IMR-90 (cell line): Measurements from ENCODE around the gene RAB3IL1. TPM values are rescaled to one million over a fixed set of nuclear protein-coding genes. Genes with fewer than 3 reads are reported as not detected.
"Not testable (repeated sequence)": the region's sequence is repeated elsewhere in the genome, so short reads cannot be mapped to it uniquely, and the experiment has no call there.

Experiments used
- ATAC-seq: fragments of 200-7000 bp; cut with Tn5 transposase; 2 replicates; pipeline ENCODE4 v1.9.1; 2020; ENCODE audit warnings: low read depth, mild to moderate bottlenecking, moderate library complexity
- BruUV-seq: library from RNA; stranded (reverse); fragments of 400-500 nt; replicated peaks from 2 replicates; lab custom pipeline; 2021; lab: Mats Ljungman, UMichigan
- CTCF ChIA-PET: fragments of 300-600 bp; formaldehyde crosslinking; extraction: SDS; loops from one replicate; lab custom pipeline; 2021; ENCODE audit warnings: antibody characterized with exemption; lab: Yijun Ruan, JAX
- POLR2A ChIA-PET: fragments of 300-600 bp; sonication (Branson Sonifier 250); formaldehyde crosslinking; loops from one replicate; lab custom pipeline; 2022; ENCODE audit warnings: antibody characterized with exemption; ENCODE audit not compliant: unreplicated experiment; lab: Charles Lee
- DNase-seq: peaks from one replicate; pipeline ENCODE4 v3.0.0; 2013
- H2AFZ ChIP-seq: replicated peaks from 2 replicates; pipeline ENCODE3; 2013; ENCODE audit warnings: low read length, mild to moderate bottlenecking; ENCODE audit not compliant: poor library complexity
- H2AK5ac ChIP-seq: 2 replicates; pipeline ENCODE4 v1.6.1; 2013; ENCODE audit warnings: low read depth, low read length, inconsistent platforms
- H2AK9ac ChIP-seq: replicated peaks from 2 replicates; pipeline ENCODE3; 2013; ENCODE audit warnings: mild to moderate bottlenecking, low read depth, low read length, moderate library complexity; ENCODE audit not compliant: poor library complexity
- H2BK120ac ChIP-seq: 2 replicates; pipeline ENCODE4 v1.6.1; 2013; ENCODE audit warnings: low read depth, low read length, inconsistent platforms
- H2BK15ac ChIP-seq: 3 replicates; pipeline ENCODE4 v1.6.1; 2013; ENCODE audit warnings: low read depth, low read length, inconsistent platforms
- H2BK20ac ChIP-seq: 2 replicates; pipeline ENCODE4 v1.6.1; 2013; ENCODE audit warnings: low read depth, mild to moderate bottlenecking, inconsistent platforms, low read length, moderate library complexity
- H2BK5ac ChIP-seq: 2 replicates; pipeline ENCODE4 v1.6.1; 2013; ENCODE audit warnings: mild to moderate bottlenecking, low read depth, low read length, inconsistent platforms; ENCODE audit not compliant: poor library complexity, severe bottlenecking
- H3K14ac ChIP-seq: replicated peaks from 2 replicates; pipeline ENCODE4 v1.6.1; 2013; ENCODE audit warnings: low read depth, low read length, inconsistent platforms
- H3K18ac ChIP-seq: 2 replicates; pipeline ENCODE4 v1.6.1; 2013; ENCODE audit warnings: low read depth, low read length, control low read depth
- H3K23ac ChIP-seq: 2 replicates; pipeline ENCODE4 v1.6.1; 2013; ENCODE audit warnings: low read depth, low read length, inconsistent platforms
- H3K27ac ChIP-seq: 2 replicates; pipeline ENCODE4 v1.5.1; 2013; ENCODE audit warnings: mild to moderate bottlenecking, control low read depth, low read length; ENCODE audit not compliant: insufficient read depth
- H3K27me3 ChIP-seq: 2 replicates; pipeline ENCODE4 v1.6.1; 2013; ENCODE audit warnings: low read length; ENCODE audit not compliant: control insufficient read depth, insufficient read depth
- H3K36me3 ChIP-seq: 2 replicates; pipeline ENCODE4 v1.6.1; 2013; ENCODE audit warnings: low read length, mixed read lengths; ENCODE audit not compliant: control insufficient read depth, insufficient read depth
- H3K4ac ChIP-seq: 2 replicates; pipeline ENCODE4 v1.6.1; 2013; ENCODE audit warnings: low read depth, low read length, inconsistent platforms
- H3K4me1 ChIP-seq: 2 replicates; pipeline ENCODE4 v1.6.1; 2013; ENCODE audit warnings: low read length, mixed read lengths; ENCODE audit not compliant: control insufficient read depth, insufficient read depth
- H3K4me2 ChIP-seq: 2 replicates; pipeline ENCODE4 v1.6.1; 2013; ENCODE audit warnings: low read depth, mild to moderate bottlenecking, control low read depth, low read length, moderate library complexity
- H3K4me3 ChIP-seq: 2 replicates; pipeline ENCODE4 v1.5.1; 2013; ENCODE audit warnings: low read depth, mild to moderate bottlenecking, control low read depth, low read length, moderate library complexity; ENCODE audit not compliant: insufficient read depth
- H3K56ac ChIP-seq: 2 replicates; pipeline ENCODE4 v1.6.1; 2013; ENCODE audit warnings: low read length, inconsistent platforms; ENCODE audit not compliant: insufficient read depth; ENCODE audit errors: extremely low read depth
- H3K79me1 ChIP-seq, 2 experiments: 2 replicates each; pipeline ENCODE4 v1.6.1; 2013; ENCODE audit warnings: low read length in 2 of 2, inconsistent platforms in 1 of 2, low read depth in 1 of 2
- H3K9ac ChIP-seq: 2 replicates; pipeline ENCODE4 v1.6.1; 2013; ENCODE audit warnings: low read depth, low read length, control low read depth
- H3K9me1 ChIP-seq: 2 replicates; pipeline ENCODE4 v1.6.1; 2013; ENCODE audit warnings: low read length, inconsistent platforms; ENCODE audit not compliant: insufficient read depth
- H3K9me3 ChIP-seq: 2 replicates; pipeline ENCODE4 v1.6.1; 2013; ENCODE audit warnings: low read length; ENCODE audit not compliant: control insufficient read depth, insufficient read depth
- H4K20me1 ChIP-seq: 2 replicates; pipeline ENCODE4 v1.6.1; 2013; ENCODE audit warnings: low read length, inconsistent platforms; ENCODE audit not compliant: insufficient read depth
- H4K5ac ChIP-seq: 2 replicates; pipeline ENCODE4 v1.6.1; 2013; ENCODE audit warnings: mild to moderate bottlenecking, low read depth, low read length, control low read depth
- H4K8ac ChIP-seq, 2 experiments: 2 replicates each; pipeline ENCODE4 v1.6.1; 2013; ENCODE audit warnings: low read depth in 2 of 2, low read length in 2 of 2, control low read depth in 1 of 2, inconsistent platforms in 1 of 2
- H4K91ac ChIP-seq: 2 replicates; pipeline ENCODE4 v1.6.1; 2013; ENCODE audit warnings: low read depth, low read length, inconsistent platforms; ENCODE audit not compliant: insufficient read depth
- CEBPB ChIP-seq: IDR thresholded peaks from 2 replicates; pipeline ENCODE4 v1.6.1; 2012; ENCODE audit warnings: low read depth, low read length, improper control_type of control experiment
- WGBS, 2 experiments: methylation state at CpG; one replicate each; pipeline versions ENCODE4 v1.1.5 to v1.1.7; 2013; ENCODE audit warnings: missing lambda C conversion rate in 2 of 2; ENCODE audit not compliant: insufficient read length in 1 of 2; ENCODE audit errors: extremely low coverage in 2 of 2; 5-methylcytosine and 5-hydroxymethylcytosine counted together
- dilution Hi-C: fragments of 300-500 bp; cut with HindIII; formaldehyde crosslinking; loops from one replicate; pipeline ENCODE4 v1.14.3; 2018; ENCODE audit warnings: low sequenced_read_pairs; ENCODE audit not compliant: unreplicated experiment
- in situ Hi-C: fragments of 300-500 bp; cut with MboI; formaldehyde crosslinking; loops from 3 replicates; pipeline ENCODE4 v1.14.3; 2019; ENCODE audit warnings: low sequenced_read_pairs, inconsistent platforms, mixed read lengths
- intact Hi-C: fragments of 100-400 bp; cut with micrococcal nuclease; formaldehyde crosslinking; loops from 2 replicates; pipeline ENCODE4 v1.10.0; 2022
- polyA plus RNA-seq, 3 experiments: library from polyadenylated mRNA; depleted of rRNA; stranded (reverse); fragments of >200 nt; gene quantifications; 2 replicates each; pipeline ENCODE4 v1.2.3, GENCODE V29; 2012; ENCODE audit warnings: low replicate concordance in 1 of 3
- total RNA-seq: library from RNA; depleted of rRNA; stranded (reverse); fragments of >200 nt; gene quantifications from 2 replicates; pipeline ENCODE4 v1.2.3, GENCODE V29; 2012

RAB3IL1 gene
- total and polyA plus RNA-seq, 2 of the 4 experiments (the other 2 are of a cell fraction), result 0.72 to 1.9 TPM

DNA sequence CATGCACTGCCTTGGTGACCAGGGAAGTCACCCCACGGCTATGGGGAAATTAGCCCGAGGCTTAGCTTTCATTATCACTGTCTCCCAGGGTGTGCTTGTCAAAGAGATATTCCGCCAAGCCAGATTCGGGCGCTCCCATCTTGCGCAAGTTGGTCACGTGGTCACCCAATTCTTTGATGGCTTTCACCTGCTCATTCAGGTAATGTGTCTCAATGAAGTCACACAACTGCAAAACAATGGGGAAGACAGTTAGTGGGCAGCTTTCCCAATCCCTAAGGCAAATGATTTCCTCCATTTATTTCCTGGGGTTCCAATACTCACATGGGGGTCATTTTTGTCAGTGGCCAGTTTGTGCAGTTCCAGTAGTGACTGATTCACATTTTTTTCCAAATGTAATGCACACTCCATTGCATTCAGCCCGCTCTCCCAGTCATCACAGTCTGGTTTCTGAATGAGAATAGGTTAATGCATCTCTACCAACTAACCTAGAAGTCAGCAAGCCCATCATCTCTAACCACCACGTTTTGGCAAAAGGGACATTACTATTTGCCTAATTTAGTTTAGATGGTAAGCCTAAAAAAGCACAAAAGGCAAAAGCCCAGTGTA lies 47.4 kb upstream of the RAB3IL1 start:
- H3K9me3 ChIP-seq, H4K8ac ChIP-seq, intact Hi-C loops, H2AK5ac ChIP-seq, H2BK15ac ChIP-seq, H4K5ac ChIP-seq, H3K27ac ChIP-seq, H2AK9ac ChIP-seq, ATAC-seq, H2AFZ ChIP-seq, H2BK120ac ChIP-seq, DNase-seq, H2BK5ac ChIP-seq, H2BK20ac ChIP-seq, H3K18ac ChIP-seq, H4K91ac ChIP-seq, dilution Hi-C loops, H3K4ac ChIP-seq, H3K27me3 ChIP-seq: not testable (repeated sequence)
- Histone ChIP-seq H3K9ac (peak overlapping the region; percentile 98), H3K4me2 (peak overlapping the region; percentile 98), H3K9me1 (peaks cover 26% of the 10 kb centered on the region), H3K14ac (peak overlapping the region; percentile 33; the same call in 1 of the 2 replicates), H3K36me3 (peaks cover 31% of the 10 kb centered on the region), H3K79me1 (peaks cover 15 to 62% of the 10 kb centered on the region in 2 experiments), H3K23ac (peak overlapping the region; percentile 74), H4K20me1 (peaks cover 61% of the 10 kb centered on the region), H3K4me1 (peaks cover 13% of the 10 kb centered on the region; the same call in 1 of the 2 replicates), H3K4me3 (peak overlapping the region; percentile 93), H3K56ac (peak overlapping the region; percentile 46; the same call in 1 of the 2 replicates)
- ChIA-PET CTCF (interaction anchor here (3.9 kb wide), 1 partner anchor 117 kb away, joined by 17 read pairs; no protein-coding TSS in a partner anchor), POLR2A (interaction anchor here (1.2 to 1.9 kb wide), 3 partner anchors 15 to 118 kb away, joined by 3 to 17 read pairs (median 4); no protein-coding TSS in a partner anchor)
- TF ChIP-seq CEBPB, result 0 out of 2 replicates have a peak, but pooled peaks have one; percentile 10
- TSS peak; percentile 95 for BruUV-seq
- no CpG with 5 or more reads among the region's 9 CpGs for WGBS, 2 experiments
- in situ Hi-C loops, result loop anchor here (10.0 kb wide), 1 partner anchor 60 kb away; no protein-coding TSS in a partner anchor
